ENCODE measurements around the gene ANGPTL2.
A peak's percentile ranks its signal among the peaks of the same experiment; 100 is the strongest.

ANGPTL2 gene

DNA sequence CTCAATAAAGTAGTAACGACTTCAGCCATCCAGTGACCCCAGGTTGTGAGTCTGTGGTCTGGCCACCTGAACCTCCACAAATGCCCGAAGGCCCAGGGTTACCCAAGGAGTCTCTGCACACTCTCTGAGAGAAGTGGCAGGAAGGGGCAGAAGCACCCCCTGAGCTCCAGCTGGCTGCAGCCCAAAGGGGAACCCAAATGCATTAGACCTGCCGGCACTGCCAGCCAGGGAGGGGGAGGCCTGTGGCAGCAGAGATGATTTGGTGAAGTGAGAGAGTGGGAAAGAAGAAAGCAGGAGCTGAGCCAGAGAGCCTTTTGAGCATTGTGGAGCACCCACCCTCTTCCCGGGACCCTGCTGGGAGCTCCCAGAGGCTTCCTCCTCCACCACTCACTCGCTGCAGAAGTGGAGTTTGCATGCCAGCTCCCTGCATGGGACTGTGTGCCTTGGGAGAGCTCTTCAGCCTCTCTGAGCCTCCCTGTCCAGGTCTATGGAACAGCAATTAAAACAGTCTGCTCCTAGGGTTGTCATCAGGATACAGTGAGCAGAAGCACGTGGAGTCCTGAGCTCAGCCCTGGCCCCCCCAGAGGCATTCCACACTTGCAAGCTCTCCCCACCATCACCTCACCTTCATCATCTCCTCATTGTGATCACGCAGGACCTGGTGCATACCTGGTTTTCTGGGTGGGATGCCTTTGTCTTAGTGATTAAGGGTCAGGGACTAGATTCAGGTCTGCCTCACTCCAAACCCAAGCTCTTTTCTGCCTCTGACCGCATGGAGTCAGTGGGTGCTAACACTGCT lies 13.8 kb upstream of the ANGPTL2 start:
- no peak for DNase-seq

DNA sequence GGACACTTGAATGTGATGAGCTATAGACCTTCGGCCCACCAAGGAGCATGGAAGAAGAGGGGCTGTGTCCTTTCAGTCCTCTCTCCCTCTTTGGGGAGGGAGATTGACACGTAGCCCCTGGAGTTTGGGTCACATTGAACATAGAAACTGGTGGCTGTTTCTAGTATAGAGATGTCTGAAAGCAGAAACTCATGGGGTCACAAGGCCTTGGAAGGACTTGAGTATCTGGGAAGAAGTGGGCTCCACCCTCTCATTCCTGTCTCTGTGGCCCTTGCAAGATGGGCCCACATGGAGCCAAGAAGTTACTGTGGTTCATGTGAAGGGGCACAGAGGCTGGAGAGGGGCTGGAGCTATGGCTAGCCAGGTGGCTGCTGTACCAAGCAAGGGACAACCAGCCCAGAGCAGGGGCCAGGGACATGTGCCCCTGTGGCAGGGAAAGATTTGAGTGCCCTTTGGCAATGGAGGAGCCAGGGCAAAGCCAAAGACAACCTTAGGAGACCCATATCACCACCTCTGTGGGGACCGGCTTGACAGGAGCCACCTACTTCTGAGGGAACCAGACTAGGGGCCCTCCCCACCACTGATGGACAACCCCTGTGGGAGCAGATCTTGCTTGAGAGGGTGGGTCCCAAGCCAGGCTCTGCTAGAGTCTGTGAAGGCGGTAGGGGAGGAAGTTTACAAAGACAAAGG lies 12.8 kb upstream of the ANGPTL2 start:
- no peak for DNase-seq

GRCh38 chr9:127133739-127134167 lies 11.3 kb upstream of the ANGPTL2 start:
- peak; percentile 79 for DNase-seq

- DNase-seq = peak; percentile 36
Measured at GRCh38 chr9:127132921-127133647, 10.6 kb upstream of the ANGPTL2 start.

GRCh38 chr9:127132375-127132774 lies 9.9 kb upstream of the ANGPTL2 start:
- DNase-seq = no peak

- no peak for DNase-seq
Measured at GRCh38 chr9:127131871-127132270, 9.4 kb upstream of the ANGPTL2 start.

- peak; percentile 68 for DNase-seq
Measured at GRCh38 chr9:127130661-127131538, 8.5 kb upstream of the ANGPTL2 start.

GRCh38 chr9:127130235-127130634 lies 7.8 kb upstream of the ANGPTL2 start:
- DNase-seq = no peak

DNA sequence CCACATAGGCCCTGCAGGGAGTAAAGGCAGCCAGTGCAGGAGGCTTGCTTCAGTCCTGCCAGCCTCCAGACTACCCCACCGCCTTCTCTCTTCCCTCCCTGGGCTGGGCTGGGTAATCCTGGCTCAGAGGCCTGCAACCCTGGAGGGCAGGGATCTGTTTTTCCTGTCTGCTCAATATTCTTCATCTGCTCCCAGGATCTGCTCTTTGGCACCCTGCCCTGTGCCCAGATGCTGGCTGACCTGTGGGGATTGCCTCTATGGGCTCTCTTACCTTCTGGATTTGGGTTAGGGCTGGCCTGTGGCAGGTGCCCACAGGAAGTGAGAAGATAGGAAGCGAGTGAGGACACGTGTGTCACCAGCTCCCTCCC lies 7.3 kb upstream of the ANGPTL2 start:
- no peak for DNase-seq

- no peak for DNase-seq
Measured at GRCh38 chr9:127129073-127129717, 6.8 kb upstream of the ANGPTL2 start.

DNA sequence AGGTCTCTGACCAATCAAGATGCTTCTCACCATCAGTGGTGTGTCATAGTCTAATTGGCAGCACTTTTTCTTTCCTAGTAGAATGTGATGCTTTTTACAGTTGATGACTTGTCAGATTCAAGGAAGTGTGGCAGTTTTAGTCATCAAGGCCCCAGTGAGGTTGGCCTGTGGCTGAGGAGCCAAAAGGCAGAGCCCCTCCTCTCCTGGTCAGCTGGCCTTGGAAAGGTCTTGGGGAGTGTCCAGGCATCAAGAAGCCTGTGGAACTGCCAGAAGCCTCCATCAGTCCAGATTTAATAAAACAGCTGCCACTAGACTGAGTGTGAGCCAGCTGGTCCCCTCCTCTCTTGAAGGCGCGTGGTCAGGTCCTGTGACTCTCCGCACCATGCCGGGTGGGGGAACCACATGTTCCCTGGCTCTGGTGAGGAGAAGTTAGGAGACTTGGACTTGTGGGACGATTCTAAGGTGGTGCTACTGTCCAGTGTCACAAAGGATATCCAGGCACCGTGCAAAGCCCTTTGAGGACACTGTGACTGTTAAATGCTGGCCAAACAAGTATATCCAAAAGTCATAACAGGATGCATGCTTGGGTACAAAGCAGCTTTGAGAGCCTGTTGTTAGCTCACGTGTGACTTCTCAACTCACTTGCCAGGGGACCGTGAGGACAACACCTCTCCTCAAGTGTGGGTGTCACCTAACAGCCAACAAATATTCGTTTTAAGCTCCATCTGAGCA lies 6.1 kb upstream of the ANGPTL2 start:
- no peak for DNase-seq

DNA sequence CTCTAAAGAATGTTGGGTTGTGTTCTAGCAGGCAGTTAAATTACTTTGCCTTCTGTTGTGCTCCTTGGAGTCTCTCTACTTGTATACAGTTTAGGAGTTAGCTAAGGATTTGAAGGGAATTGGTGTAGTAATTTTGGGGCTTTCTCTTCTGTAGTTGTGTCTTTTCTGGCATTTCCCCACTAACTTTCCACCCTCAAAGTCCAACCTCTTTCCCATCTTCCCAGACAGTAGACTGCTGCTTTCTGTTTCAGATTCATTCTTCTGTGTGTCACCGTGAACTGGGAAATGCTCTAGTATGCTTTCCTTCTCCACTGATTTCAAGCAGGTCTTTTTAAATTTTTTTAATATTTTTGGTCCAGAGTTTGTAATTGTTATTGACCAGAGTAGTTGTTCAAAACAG lies 4.5 kb upstream of the ANGPTL2 start:
- no peak for DNase-seq

DNA sequence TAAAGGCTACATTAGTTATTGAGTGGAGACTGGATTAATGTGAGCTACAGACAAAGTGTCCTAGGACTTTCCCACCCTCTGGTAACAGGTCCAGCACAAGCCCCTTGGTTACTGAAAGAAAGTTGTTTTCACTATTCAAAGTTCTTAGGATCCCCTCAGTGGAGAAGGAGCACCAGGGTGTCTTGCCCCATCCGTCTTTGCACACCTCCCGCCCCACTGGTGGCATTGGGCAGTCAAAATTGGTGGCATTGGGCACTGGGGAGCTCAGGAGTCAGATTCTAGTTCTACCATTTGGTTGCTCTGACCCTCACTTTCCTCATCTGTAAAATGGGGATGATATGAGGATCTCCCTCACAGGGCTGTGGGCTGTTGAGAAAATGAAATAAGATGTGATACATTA lies 2.4 kb upstream of the ANGPTL2 start:
- no peak for DNase-seq

- DNase-seq = no peak
Measured at GRCh38 chr9:127124111-127124531, 1.7 kb upstream of the ANGPTL2 start.

DNA sequence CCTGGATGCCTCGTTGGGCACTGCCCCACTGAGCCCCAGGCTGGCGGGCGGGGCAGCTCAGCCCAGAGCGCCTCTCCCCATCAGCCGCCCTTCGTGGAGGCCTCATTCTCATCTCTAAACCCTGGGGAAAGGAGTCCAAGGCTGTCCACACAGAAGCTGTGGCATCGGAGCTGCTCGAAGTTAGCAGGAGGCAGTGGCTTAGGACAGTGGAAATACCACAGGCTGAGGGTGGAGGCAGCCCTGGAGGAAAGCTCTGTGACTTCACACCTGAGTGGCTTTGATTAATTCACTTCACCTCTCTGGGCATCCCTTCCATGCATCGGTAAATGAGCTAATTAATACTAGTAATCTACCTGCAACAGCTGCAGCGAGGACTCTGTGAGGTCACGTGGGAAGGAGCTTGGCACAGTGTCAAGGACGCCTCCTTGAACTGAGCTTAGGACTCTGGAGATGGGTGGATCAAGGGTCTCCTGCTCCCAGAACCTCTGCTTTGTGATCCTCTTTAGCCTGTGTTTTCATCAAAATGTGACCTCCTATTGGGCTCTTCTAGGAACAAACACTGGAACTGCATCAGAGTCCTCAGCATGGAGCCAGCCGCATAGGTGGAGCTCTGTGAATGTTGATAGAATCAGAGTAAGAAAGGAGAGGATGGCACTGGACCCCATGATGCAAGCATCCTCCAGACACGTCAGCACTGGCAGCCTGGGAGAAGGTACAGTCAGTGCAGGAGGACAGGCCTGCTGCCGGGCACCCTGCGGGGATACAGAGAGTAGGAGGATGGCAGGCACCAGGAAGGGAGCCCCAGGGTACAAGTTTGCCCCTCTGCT lies 842 bp upstream of the ANGPTL2 start:
- no peak for DNase-seq

- no peak for DNase-seq
Measured at GRCh38 chr9:127121628-127122175, 733 bp downstream of the ANGPTL2 start.

GRCh38 chr9:127119320-127119709 lies 3.1 kb downstream of the ANGPTL2 start:
- DNase-seq = no peak

- no peak for DNase-seq
Measured at GRCh38 chr9:127118597-127119319, 3.7 kb downstream of the ANGPTL2 start.

- DNase-seq = no peak
Measured at GRCh38 chr9:127117801-127118200, 4.6 kb downstream of the ANGPTL2 start.

- no peak for DNase-seq
Measured at GRCh38 chr9:127116957-127117356, 5.5 kb downstream of the ANGPTL2 start.
